Ovary (tissue), 3 donors: ENCODE data around the gene SLC10A4.

Experiments
- EP300 ChIP-seq: sonication (generic); formaldehyde crosslinking; IDR thresholded peaks from one replicate; pipeline ENCODE4 v1.6.1; 2017; ENCODE audit warnings: antibody characterized with exemption
- POLR2A ChIP-seq: fragments of 450-650 bp; IDR thresholded peaks from one replicate; pipeline ENCODE4 v1.6.1; 2017; ENCODE audit warnings: antibody characterized with exemption, mild to moderate bottlenecking, moderate library complexity
- TF ChIP-seq, protein P1 (sequence below), 3 donors: fragments of 450-650 bp in 2 of 3; fragments of 200-600 bp in 1 of 3; IDR thresholded peaks; one replicate each; pipeline versions ENCODE4 v1.5.1 to v1.8.0; 2016 to 2022; ENCODE audit warnings: antibody characterized with exemption in 3 of 3, mild to moderate bottlenecking in 1 of 3
- donor health status: DM: no; HTN: no; CAD: no.

DNA sequence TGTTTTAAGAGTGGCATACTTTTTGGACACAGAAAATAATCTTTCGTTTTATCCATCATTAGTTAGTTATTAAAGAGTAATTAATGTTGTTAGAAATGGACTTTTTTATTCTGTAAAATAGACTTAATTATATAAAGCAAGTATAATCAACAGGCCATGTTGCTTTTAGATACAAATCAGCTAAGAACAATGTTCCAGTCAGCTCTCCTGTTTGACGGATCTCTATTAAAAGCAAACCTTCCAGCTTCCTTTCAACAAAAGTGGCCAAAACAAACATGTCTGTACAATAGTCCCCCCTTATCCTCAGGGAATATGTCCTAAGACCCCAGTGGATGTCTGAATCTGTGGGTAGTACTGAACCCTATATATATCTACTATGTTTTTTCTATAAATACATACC is 4.9 kb upstream of the SLC10A4 start:
- TF ChIP-seq POLR2A, result no peak
- TF ChIP-seq, protein P1, sequence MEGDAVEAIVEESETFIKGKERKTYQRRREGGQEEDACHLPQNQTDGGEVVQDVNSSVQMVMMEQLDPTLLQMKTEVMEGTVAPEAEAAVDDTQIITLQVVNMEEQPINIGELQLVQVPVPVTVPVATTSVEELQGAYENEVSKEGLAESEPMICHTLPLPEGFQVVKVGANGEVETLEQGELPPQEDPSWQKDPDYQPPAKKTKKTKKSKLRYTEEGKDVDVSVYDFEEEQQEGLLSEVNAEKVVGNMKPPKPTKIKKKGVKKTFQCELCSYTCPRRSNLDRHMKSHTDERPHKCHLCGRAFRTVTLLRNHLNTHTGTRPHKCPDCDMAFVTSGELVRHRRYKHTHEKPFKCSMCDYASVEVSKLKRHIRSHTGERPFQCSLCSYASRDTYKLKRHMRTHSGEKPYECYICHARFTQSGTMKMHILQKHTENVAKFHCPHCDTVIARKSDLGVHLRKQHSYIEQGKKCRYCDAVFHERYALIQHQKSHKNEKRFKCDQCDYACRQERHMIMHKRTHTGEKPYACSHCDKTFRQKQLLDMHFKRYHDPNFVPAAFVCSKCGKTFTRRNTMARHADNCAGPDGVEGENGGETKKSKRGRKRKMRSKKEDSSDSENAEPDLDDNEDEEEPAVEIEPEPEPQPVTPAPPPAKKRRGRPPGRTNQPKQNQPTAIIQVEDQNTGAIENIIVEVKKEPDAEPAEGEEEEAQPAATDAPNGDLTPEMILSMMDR (IDR thresholded peaks at IDR 0.05), result no peak
- TF ChIP-seq EP300, result no peak
